NT2/D1 (cell line): Measurements from ENCODE around the gene SLC38A11.

Experiments
- SUZ12 ChIP-seq: IDR thresholded peaks from 2 replicates; pipeline ENCODE4 v1.6.1; 2011; ENCODE audit not compliant: insufficient read length, insufficient read depth; ENCODE audit errors: extremely low read depth
- ZNF274 ChIP-seq: IDR thresholded peaks from 2 replicates; pipeline ENCODE4 v1.6.1; 2011; ENCODE audit warnings: mild to moderate bottlenecking, low read depth, low read length

GRCh38 chr2:164899121-164899520, 56.2 kb downstream of the SLC38A11 start:
- TF ChIP-seq ZNF274 (no peak), SUZ12 (no peak)
